ENCODE data around the gene B3GALNT2.
"Not testable (repeated sequence)": the region's sequence is repeated elsewhere in the genome, so short reads cannot be mapped to it uniquely, and the experiment has no call there.

B3GALNT2 gene

GRCh38 chr1:235504122-235504493, at the start of gene B3GALNT2:
B3GALNT2 (minus strand) TSS chr1:235504452; CDS start chr1:235504252, 200 bp downstream.
- DNase-seq (ENCODE audit: low spot score) = no peak

- no peak for DNase-seq (ENCODE audit: low spot score)
These were observed 48.9 kb upstream of the B3GALNT2 start for GRCh38 chr1:235553112-235553551.

DNA sequence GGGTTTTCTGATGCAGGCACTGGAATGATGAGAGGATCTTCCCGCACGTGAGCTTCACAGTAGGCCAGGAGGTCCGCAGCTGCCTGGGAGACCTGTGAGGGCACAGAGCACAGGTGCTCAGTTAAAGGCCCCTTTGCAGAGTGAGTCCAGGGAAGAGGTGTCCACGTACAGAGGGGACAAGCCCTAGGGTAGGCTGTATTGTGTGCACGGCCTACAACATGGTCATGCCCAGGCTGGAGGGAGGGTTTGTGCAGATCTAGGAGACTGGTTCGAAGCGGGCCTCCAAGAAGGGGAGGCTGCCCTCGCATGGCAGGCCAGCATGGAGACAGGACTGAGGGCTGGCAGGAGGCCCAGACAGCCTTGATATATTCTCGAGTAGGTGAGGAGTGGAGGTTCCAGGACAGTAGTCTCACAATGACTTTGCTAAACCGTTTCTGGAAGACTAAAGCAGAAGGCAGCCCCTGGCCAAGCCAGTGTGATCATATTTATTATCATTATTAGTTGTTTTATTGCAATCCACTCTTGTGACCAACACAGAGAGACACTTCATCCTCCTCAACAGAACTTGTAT, 48.0 kb upstream of the B3GALNT2 start:
- DNase-seq (ENCODE audit: low spot score) = no peak

- no peak for DNase-seq (ENCODE audit: low spot score)
These were observed 45.3 kb upstream of the B3GALNT2 start for GRCh38 chr1:235549351-235550139.

GRCh38 chr1:235546369-235547155, 42.3 kb upstream of the B3GALNT2 start:
- not testable (repeated sequence) for DNase-seq (ENCODE audit: low spot score)

GRCh38 chr1:235545292-235545930, 41.2 kb upstream of the B3GALNT2 start:
- DNase-seq (ENCODE audit: low spot score) = no peak

DNA sequence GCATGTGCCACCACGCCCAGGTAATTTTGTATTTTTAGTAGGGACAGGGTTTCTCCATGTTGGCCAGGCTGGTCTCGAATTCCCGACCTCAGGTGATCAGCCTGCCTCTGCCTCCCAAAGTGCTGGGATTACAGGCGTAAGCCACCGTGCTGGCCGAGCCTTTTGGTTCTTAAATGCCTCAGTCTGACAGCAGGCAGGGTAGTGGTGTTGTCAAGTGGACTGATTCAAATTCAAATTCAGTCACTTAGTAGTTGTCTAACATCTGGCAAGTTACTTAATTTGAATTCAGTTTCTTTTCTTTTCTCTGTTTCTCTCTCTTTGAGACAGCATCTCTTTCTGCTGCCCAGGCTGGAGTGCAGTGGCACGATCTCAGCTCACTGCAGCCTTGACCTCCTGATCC, 38.6 kb upstream of the B3GALNT2 start:
- DNase-seq (ENCODE audit: low spot score) = not testable (repeated sequence)

GRCh38 chr1:235533476-235534168, 29.4 kb upstream of the B3GALNT2 start:
- no peak for DNase-seq (ENCODE audit: low spot score)

- no peak for DNase-seq (ENCODE audit: low spot score)
These were observed 28.1 kb upstream of the B3GALNT2 start for GRCh38 chr1:235532360-235532759.

DNA sequence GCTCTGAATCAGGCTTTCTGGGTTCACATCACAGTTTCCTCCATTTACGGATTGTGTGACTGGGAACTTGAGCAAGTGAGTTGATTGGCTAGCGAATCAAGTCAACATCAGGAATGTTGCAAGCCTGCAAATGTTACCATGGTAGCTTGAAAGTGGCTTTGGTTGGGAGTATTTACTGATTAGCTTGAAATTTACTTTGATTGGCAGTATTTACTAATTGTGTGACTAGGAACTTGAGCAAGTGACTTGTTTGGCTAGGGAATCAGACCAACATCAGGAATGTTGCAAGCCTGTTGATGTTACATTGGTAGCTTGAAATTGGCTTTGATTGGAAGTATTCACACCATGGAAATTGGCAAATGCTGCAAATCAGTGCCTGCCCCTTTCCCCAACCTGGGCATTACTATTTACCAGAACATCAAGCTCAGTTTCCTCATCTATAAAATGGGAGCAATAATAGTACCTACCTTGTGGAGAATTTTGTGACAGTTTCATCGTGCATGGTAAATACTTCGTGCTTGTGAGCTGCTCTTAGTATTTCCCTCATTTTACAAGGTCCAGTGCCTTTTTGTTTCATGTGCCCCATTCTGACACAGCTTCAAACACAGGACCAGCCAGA, 23.1 kb upstream of the B3GALNT2 start:
- no peak for DNase-seq (ENCODE audit: low spot score)

- DNase-seq (ENCODE audit: low spot score) = no peak
These were observed 21.1 kb upstream of the B3GALNT2 start for GRCh38 chr1:235525314-235525713.

GRCh38 chr1:235516862-235517446, 12.7 kb upstream of the B3GALNT2 start:
- no peak for DNase-seq (ENCODE audit: low spot score)

GRCh38 chr1:235515844-235516512, 11.7 kb upstream of the B3GALNT2 start:
- DNase-seq (ENCODE audit: low spot score) = no peak

GRCh38 chr1:235513495-235514366, 9.5 kb upstream of the B3GALNT2 start:
- peak; percentile 82 for DNase-seq (ENCODE audit: low spot score)

- DNase-seq (ENCODE audit: low spot score) = no peak
These were observed 7.4 kb upstream of the B3GALNT2 start for GRCh38 chr1:235511470-235512240.

GRCh38 chr1:235510823-235511222, 6.6 kb upstream of the B3GALNT2 start:
- DNase-seq (ENCODE audit: low spot score) = no peak

DNA sequence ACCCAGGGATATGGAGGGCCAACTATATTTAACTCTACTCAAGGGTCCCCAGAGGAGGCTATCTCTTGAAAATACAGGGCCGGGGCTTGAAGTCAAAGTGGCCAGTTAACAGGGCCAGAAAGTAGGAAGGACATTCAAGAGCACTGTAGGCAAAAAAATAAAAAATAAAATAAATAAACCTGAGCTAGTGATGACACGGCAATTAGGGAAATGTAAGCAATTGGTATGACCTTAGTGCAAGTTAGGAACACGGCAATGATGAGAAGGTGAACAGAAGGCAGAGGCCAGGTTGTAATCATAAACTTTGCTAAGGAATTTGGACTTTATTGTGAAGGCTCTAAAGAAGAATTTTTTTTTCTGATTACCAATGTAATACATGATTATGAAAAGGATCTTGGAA, 3.4 kb upstream of the B3GALNT2 start:
- no peak for DNase-seq (ENCODE audit: low spot score)

GRCh38 chr1:235504494-235505222, 406 bp upstream of the B3GALNT2 start:
- peak; percentile 100 for DNase-seq (ENCODE audit: low spot score)
